MM.1S (cell line): ENCODE data around the gene RHEB.

ENCODE experiments used
- DNase-seq: peaks from one replicate; pipeline ENCODE4 v3.0.0-alpha.2; 2015
- H2AFZ ChIP-seq: fragments of 300-600 bp; sonication (generic); 2 replicates; pipeline ENCODE4 v1.6.0; 2016; ENCODE audit warnings: antibody characterized with exemption, low read length
- H3F3A ChIP-seq: fragments of 300-600 bp; sonication (generic); 2 replicates; pipeline ENCODE4 v1.6.1; 2016; ENCODE audit warnings: mild to moderate bottlenecking, antibody characterized with exemption, low read length, moderate library complexity, mixed read lengths; ENCODE audit not compliant: insufficient read depth
- H3K27ac ChIP-seq: fragments of 300-600 bp; sonication (generic); 2 replicates; pipeline ENCODE4 v1.5.1; 2016; ENCODE audit warnings: mild to moderate bottlenecking, low read length
- H3K27me3 ChIP-seq: fragments of 300-600 bp; sonication (generic); replicated peaks from 2 replicates; pipeline ENCODE4 v1.6.0; 2016; ENCODE audit warnings: low read length; ENCODE audit not compliant: insufficient read depth
- H3K36me3 ChIP-seq: fragments of 300-600 bp; sonication (generic); replicated peaks from 2 replicates; pipeline ENCODE4 v1.6.1; 2016; ENCODE audit warnings: mild to moderate bottlenecking, low read length, mixed read lengths; ENCODE audit not compliant: insufficient read depth
- H3K4me1 ChIP-seq: fragments of 300-600 bp; sonication (generic); 2 replicates; pipeline ENCODE4 v1.6.1; 2016; ENCODE audit warnings: low read length, mixed read lengths
- H3K4me2 ChIP-seq: fragments of 300-600 bp; sonication (generic); 2 replicates; pipeline ENCODE4 v1.6.0; 2016; ENCODE audit warnings: low read depth, low read length
- H3K4me3 ChIP-seq: fragments of 300-600 bp; sonication (generic); 2 replicates; pipeline ENCODE4 v1.5.1; 2016; ENCODE audit warnings: low read length, mixed read lengths
- H3K79me2 ChIP-seq: fragments of 300-600 bp; sonication (generic); 2 replicates; pipeline ENCODE4 v1.6.1; 2016; ENCODE audit warnings: mixed run types, low read length, mixed read lengths
- H3K9ac ChIP-seq: fragments of 300-600 bp; sonication (generic); 2 replicates; pipeline ENCODE4 v1.6.1; 2016; ENCODE audit warnings: low read length, mixed read lengths
- H3K9me2 ChIP-seq: fragments of 300-600 bp; sonication (generic); replicated peaks from 2 replicates; pipeline ENCODE4 v1.6.1; 2016; ENCODE audit warnings: mild to moderate bottlenecking, low read length, mixed read lengths; ENCODE audit not compliant: insufficient read depth
- H3K9me3 ChIP-seq: fragments of 300-600 bp; sonication (generic); replicated peaks from 2 replicates; pipeline ENCODE4 v1.6.1; 2016; ENCODE audit warnings: mild to moderate bottlenecking, low read length, mixed read lengths; ENCODE audit not compliant: insufficient read depth
- H4K20me1 ChIP-seq: fragments of 300-600 bp; sonication (generic); 2 replicates; pipeline ENCODE4 v1.6.1; 2016; ENCODE audit warnings: mild to moderate bottlenecking, low read length, moderate library complexity, mixed read lengths; ENCODE audit not compliant: insufficient read depth
- CTCF ChIP-seq: fragments of 300-600 bp; sonication (generic); IDR thresholded peaks from 2 replicates; pipeline ENCODE4 v1.5.1; 2016; ENCODE audit warnings: antibody characterized with exemption, low read length, mixed read lengths
- EZH2 ChIP-seq: fragments of 300-600 bp; sonication (generic); optimal IDR thresholded peaks from 2 replicates; pipeline ENCODE3; 2017; ENCODE audit warnings: low read depth, mild to moderate bottlenecking, antibody characterized with exemption, low read length, mixed read lengths
- EZH2phosphoT487 ChIP-seq: fragments of 300-600 bp; sonication (generic); IDR thresholded peaks from 2 replicates; pipeline ENCODE4 v1.6.1; 2018; ENCODE audit warnings: antibody characterized with exemption, low read length

Gene RHEB

GRCh38 chr7:151477867-151478266, 41.8 kb downstream of the RHEB start:
- no peak overlapping the region for H2AFZ ChIP-seq
- no peak overlapping the region for H3K4me2 ChIP-seq
- H3K9ac ChIP-seq = no peak overlapping the region
- no peaks in the 10 kb centered on the region for H3K27me3 ChIP-seq
- H3K9me2 ChIP-seq = no peaks in the 10 kb centered on the region
- H3K27ac ChIP-seq = no peak overlapping the region
- peaks cover 23% of the 10 kb centered on the region for H3F3A ChIP-seq
- H3K4me3 ChIP-seq = no peak overlapping the region
- TF ChIP-seq EZH2phosphoT487 (no peak), EZH2 (no peak), CTCF (no peak)
- peaks cover 96% of the 10 kb centered on the region for H3K79me2 ChIP-seq
- peaks cover 17% of the 10 kb centered on the region for H3K4me1 ChIP-seq
- peaks cover 18% of the 10 kb centered on the region; the same call in 1 of the 2 replicates for H3K36me3 ChIP-seq
- DNase-seq = no peak
- no peaks in the 10 kb centered on the region for H3K9me3 ChIP-seq
- 0 out of 2 replicates have a peak, but pooled peaks cover 10% of the 10 kb centered on the region for H4K20me1 ChIP-seq

- no peaks in the 10 kb centered on the region for H3K9me3 ChIP-seq
- peaks cover 41% of the 10 kb centered on the region for H3F3A ChIP-seq
- TF ChIP-seq EZH2 = no peak
- TF ChIP-seq EZH2phosphoT487 = no peak
- no peak for TF ChIP-seq CTCF
- H2AFZ ChIP-seq = no peak overlapping the region
- H3K4me2 ChIP-seq = peak overlapping the region; percentile 42
- H3K9me2 ChIP-seq = no peaks in the 10 kb centered on the region
- peaks cover 52% of the 10 kb centered on the region for H3K36me3 ChIP-seq
- H4K20me1 ChIP-seq = peaks cover 15% of the 10 kb centered on the region; the same call in 1 of the 2 replicates
- H3K4me3 ChIP-seq = peak overlapping the region; percentile 7
- peak; percentile 59 for DNase-seq
- peak overlapping the region; percentile 69 for H3K27ac ChIP-seq
- H3K9ac ChIP-seq = no peak overlapping the region
- H3K79me2 ChIP-seq = peaks cover 94% of the 10 kb centered on the region
- no peaks in the 10 kb centered on the region for H3K27me3 ChIP-seq
- peaks cover 39% of the 10 kb centered on the region for H3K4me1 ChIP-seq
Measured at GRCh38 chr7:151472644-151473380, 46.9 kb downstream of the RHEB start.

GRCh38 chr7:151470711-151471110, 49.0 kb downstream of the RHEB start:
- peaks cover 73% of the 10 kb centered on the region for H3K79me2 ChIP-seq
- H3K4me3 ChIP-seq = no peak overlapping the region
- peak overlapping the region; percentile 69; the same call in 1 of the 2 replicates for H3K27ac ChIP-seq
- no peaks in the 10 kb centered on the region for H3K9me2 ChIP-seq
- peaks cover 39% of the 10 kb centered on the region for H3K4me1 ChIP-seq
- peaks cover 37% of the 10 kb centered on the region for H3F3A ChIP-seq
- no peak overlapping the region for H3K9ac ChIP-seq
- H3K9me3 ChIP-seq = no peaks in the 10 kb centered on the region
- H3K27me3 ChIP-seq = no peaks in the 10 kb centered on the region
- H3K36me3 ChIP-seq = peaks cover 42% of the 10 kb centered on the region
- no peak for DNase-seq
- no peak overlapping the region for H3K4me2 ChIP-seq
- H4K20me1 ChIP-seq = peaks cover 6% of the 10 kb centered on the region; the same call in 1 of the 2 replicates
- H2AFZ ChIP-seq = no peak overlapping the region
- TF ChIP-seq EZH2phosphoT487 = no peak
- TF ChIP-seq CTCF = no peak
- no peak for TF ChIP-seq EZH2
